IPS-18c (cell line): ENCODE results near the gene KMT2C.

Source experiments
- H3K4me3 ChIP-seq: 2 replicates; pipeline ENCODE4 v1.7.0; 2013; ENCODE audit warnings: low read depth, mild to moderate bottlenecking, low read length, moderate library complexity; ENCODE audit not compliant: insufficient read depth
- H3K9me3 ChIP-seq: one replicate; pipeline ENCODE4 v1.6.1; 2013; ENCODE audit warnings: mild to moderate bottlenecking, low read length, moderate library complexity; ENCODE audit not compliant: control insufficient read depth, insufficient read depth

KMT2C gene

DNA sequence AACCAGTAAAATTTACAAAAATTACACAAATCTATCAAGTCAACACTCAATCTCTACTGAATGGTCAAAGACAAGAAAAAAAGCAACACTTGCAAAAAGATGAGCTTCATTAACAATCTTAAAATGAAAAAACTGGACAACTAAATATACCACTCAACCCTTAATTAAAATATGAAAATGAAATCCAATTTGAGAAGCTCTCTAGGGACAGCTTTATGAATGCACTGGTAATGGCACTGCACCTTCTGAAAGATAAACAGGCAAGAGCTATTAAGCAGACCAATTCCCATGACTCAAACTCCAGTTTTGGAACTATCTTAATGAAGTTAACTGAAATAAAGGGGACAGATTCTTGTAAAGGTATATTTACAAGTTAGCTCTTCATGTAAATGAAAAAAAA, 274.6 kb downstream of the KMT2C start:
- no peaks in the 10 kb centered on the region for H3K9me3 ChIP-seq

DNA sequence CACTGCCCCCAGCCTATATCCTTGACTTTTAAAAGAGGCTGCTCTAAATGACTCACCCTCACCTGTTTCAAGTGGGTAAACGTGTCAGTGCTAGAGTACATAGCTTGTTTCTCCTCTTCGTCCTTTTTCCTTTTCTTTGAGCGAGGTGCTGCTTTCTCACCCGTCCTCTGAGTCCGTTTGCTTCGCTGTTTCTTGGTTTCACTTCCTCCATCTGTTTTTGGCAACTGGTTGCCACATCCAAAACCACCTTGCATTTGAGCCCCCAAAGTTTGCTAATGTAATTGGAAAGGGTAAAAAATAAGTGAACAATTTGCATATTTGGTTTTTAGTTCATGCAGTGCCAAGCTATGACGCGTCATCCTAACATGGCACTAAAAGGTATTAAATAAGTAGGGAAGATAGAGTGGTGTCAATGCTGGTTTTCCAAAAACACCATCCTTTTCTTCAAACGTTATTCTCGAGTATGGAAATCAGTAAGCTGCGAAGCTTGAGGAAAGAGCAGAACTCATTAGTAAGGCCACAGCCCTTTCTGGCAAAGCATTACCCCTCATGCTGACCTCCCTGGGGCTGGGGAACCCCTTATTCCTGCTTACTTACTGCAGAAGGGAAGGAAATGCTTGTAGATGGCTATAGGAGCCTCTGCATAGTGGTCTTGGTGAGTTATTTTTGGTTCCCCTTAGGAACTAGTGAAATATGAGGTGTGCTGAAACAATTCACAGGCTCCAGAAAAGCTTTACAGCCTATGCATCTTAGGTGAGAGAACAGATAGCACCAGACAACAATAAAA, 276.8 kb downstream of the KMT2C start:
- Histone ChIP-seq H3K4me3 (no peak overlapping the region), H3K9me3 (no peaks in the 10 kb centered on the region)

More for the DNA sequence above, 274.6 kb downstream of the KMT2C start:
- H3K4me3 ChIP-seq: no peak overlapping the region

GRCh38 chr7:152152267-152152666, 283.5 kb downstream of the KMT2C start:
- Histone ChIP-seq H3K4me3 (no peak overlapping the region), H3K9me3 (no peaks in the 10 kb centered on the region)

DNA sequence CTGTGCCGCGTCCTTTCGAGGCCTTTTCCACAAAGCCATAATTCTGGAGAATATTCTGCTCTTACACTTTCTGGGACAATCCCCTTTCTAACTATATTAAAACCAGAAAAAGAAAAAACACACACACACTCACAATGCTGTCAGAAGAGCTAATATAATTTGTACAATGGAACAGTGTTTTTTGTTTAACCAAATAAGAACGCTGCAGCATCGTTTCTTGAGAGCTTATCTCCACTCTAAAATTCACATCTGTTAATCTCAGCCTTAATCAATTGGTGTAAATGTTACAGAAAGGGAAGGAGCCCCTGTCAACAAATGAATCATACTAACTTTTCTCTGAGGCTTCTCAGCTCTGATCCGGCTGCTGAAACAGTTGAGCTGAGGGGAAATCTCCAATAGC, 286.4 kb downstream of the KMT2C start:
- H3K4me3 ChIP-seq: no peak overlapping the region
- no peaks in the 10 kb centered on the region for H3K9me3 ChIP-seq

DNA sequence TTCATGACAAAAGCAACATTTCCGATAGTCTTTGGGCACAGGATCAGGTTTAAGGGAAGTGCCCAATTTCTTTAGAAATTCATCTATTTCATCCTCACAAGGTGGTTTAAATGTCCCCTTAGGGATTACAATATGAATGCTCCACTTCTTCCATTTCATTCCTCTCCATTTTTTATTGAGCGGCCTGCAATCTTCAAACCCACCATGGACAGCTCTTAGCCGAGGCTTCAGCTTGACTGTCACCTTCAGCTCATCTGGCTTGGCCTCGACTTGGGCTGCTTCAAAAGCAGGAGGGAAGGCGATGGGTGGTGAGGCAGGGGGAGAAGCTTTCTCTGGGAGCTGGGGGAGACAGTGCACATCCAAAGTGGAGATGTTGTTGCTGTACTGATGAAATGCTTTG, 287.1 kb downstream of the KMT2C start:
- Histone ChIP-seq H3K4me3 (no peak overlapping the region), H3K9me3 (no peaks in the 10 kb centered on the region)

GRCh38 chr7:152145853-152146466, 289.8 kb downstream of the KMT2C start:
- no peak overlapping the region for H3K4me3 ChIP-seq
- no peaks in the 10 kb centered on the region for H3K9me3 ChIP-seq

DNA sequence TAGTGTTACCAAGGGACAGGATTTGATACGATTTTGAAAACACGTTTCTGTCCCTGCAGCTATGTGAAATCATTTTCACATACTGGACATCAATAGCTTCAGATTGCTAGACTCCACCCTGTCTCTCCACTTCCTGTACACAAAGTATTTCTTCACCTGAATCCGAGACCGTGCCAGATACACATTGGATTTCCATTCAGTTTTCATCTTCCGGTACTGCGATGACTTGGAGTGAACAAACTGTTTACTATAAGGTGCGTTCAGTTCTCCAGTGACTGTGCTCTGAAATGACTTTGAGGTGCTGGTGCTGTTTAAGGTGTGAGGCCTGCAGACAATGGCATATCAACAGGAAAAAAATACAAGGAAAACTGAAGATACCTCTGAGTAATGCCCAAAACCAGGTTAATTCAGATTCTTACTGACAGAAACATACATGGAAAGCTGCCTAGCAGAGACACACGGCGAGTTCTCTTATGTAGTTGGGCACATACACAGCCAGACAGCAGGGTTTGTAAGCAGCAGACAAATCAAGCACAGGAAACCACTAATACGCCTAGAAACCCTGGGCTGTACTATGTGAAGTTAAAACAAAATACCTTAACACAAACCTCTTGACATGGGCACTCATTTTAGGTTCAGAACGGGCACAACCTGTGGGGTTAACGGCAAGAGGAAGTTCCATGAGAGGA, 291.1 kb downstream of the KMT2C start:
- Histone ChIP-seq H3K9me3 (no peaks in the 10 kb centered on the region), H3K4me3 (no peak overlapping the region)

DNA sequence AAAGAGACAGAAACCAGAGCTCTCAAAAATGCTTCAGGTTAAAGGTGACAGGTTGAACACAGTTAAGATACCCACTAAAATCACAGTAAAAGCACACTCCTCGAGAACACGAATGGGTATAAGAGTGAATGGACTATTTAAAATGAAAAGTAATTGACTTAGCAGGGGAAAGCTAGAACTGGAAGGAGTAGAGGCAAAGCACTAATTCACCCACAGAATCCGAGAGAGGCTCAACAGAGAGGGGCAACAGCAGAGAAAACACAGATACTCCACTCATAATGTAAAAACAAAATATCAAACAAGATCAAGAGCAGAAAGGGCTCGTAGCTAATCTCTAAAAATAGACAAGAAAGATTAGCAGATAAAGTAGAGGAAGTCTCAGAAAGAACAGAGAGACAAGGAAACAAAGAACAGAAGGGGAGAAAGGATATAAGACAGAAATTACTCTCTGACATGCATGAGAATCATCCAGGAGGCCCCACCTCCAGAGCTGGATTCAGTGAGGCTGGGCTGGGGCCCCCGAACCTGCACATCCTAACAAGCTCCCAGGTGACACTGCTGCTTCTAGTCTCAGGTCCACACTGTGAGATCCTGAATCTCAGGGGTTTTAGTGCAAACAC, 292.7 kb downstream of the KMT2C start:
- no peaks in the 10 kb centered on the region for H3K9me3 ChIP-seq
- H3K4me3 ChIP-seq: no peak overlapping the region

- H3K4me3 ChIP-seq: no peak overlapping the region
- H3K9me3 ChIP-seq: no peaks in the 10 kb centered on the region
These were observed 295.2 kb downstream of the KMT2C start for GRCh38 chr7:152140560-152140959.

DNA sequence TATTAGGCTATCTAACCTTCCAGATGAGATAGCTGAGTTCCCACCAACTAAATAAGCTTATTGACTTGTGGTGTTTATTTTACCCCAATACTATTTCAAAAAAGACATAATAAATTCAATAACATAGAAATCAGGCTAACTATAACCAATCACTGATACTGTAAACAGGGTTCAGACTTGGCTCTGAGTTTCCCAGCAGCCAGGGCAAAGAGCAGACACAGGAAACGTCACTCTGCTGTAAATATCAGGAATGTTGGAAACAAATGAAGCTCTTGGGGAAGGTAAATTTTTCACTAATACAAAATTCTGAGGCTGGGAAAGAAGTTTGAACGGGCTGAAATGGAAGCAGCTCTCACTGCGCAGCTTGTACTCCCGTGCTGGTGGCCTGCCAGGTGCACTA, 295.7 kb downstream of the KMT2C start:
- Histone ChIP-seq H3K4me3 (no peak overlapping the region), H3K9me3 (no peaks in the 10 kb centered on the region)

DNA sequence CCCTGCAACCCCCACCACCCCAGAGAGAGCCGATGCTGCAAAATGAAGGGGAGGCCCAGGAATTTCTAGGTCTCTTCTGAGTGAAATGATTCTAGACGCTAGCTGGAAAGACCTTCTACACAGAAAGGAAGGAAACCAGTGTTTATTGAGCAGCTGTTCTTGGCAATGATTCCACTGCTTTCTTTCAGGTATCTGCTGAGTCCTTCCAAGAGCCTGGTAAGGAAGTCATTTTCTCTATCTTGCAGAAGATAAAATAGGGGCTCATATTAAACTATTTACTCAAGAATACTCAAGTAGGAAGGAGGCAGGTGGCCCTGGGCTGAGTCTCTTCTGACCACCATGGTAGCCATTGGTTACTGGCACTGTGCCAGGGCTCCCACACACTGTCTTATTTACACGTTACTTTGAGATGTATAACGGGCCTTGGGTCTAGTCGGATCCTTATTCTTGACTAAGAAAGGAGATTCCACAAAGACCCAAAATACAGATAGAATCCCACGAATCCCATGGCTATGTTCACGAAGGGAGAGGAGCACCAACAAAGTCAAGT, 298.3 kb downstream of the KMT2C start:
- Histone ChIP-seq H3K4me3 (no peak overlapping the region), H3K9me3 (no peaks in the 10 kb centered on the region)

DNA sequence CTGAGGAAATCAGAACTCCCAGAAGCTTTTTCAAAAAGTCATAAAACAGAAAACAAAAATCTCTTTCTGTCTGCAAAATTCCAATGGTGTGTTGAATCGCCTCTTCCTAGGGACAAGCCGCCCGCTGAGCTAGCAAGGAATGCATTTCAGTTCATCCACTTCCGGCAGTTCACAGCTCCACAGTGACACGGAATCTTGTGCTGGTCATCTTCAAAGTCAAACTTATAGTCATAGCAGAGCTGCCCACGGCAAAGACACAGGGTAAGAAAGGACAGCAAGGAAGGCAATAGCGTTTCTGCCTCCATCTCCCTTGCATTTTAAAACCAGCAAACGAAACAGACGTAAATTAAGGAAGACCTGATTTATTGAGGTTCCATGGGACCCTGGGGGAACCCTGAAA, 299.1 kb downstream of the KMT2C start:
- Histone ChIP-seq H3K9me3 (no peaks in the 10 kb centered on the region), H3K4me3 (no peak overlapping the region)

DNA sequence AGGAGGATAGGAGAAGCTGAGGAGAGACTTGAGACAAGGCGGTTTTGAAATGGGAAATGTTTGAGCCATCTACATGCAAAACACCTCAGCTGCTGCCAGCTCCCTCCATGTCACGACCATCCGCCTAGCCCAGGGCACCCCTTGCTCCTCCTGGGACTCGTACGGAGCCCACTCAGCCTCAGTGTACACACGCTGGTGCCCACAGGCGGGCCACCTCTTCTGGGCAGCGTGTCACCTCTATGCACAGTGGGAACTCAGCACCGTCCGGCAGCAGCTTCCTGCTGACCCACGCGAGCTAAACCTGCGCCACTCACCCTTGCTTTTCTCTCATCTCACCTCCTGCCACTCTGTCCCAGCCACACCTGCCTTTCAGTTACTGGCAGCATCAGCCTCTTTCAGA, 302.0 kb downstream of the KMT2C start:
- H3K9me3 ChIP-seq: no peaks in the 10 kb centered on the region
- H3K4me3 ChIP-seq: no peak overlapping the region

- Histone ChIP-seq H3K4me3 (no peak overlapping the region), H3K9me3 (peaks cover 3% of the 10 kb centered on the region)
These were observed 303.0 kb downstream of the KMT2C start for GRCh38 chr7:152132812-152133211.

DNA sequence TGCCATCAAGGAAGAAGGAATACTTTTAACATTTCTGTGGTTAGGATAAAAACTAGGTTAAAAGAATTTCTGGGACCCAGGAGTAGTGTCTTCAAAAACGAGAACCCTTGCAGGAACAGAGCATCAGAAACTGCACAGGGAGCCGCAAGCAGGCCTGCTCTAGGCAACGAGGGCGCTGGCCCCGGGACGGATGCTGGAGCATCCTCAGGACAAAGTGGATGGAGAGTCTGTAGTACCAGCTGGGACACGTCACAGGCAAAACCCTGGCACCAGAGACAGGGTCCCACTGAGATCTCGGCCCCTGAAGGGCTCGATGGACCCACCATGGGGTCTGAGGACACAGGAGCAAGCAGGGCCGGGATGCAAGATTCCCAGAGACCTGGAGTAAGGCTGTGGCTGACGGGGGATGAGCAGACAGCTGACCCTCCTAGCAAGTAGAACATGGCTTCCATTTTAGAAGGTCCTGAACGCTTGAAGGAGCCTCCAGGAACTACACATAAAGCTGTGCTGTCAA, 303.8 kb downstream of the KMT2C start:
- H3K9me3 ChIP-seq: peaks cover 8% of the 10 kb centered on the region
- H3K4me3 ChIP-seq: no peak overlapping the region

GRCh38 chr7:152130658-152131590, 304.9 kb downstream of the KMT2C start:
- H3K4me3 ChIP-seq: no peak overlapping the region
- H3K9me3 ChIP-seq: peaks cover 12% of the 10 kb centered on the region
